ENCODE data around the gene CACNG4. TPM values are rescaled to one million over a fixed set of nuclear protein-coding genes. Genes with fewer than 3 reads are reported as not detected.

Gene CACNG4
- total and polyA plus RNA-seq, 9 donors = 2.3 to 17.1 (median 10.3) TPM

- peaks cover 3% of the 10 kb centered on the region for H3K36me3 ChIP-seq (ENCODE audit: control insufficient read depth, insufficient read depth, low read length)
- peaks cover 4% of the 10 kb centered on the region for H3K4me1 ChIP-seq (ENCODE audit: control insufficient read depth, insufficient read depth, low read length)
- H3K27ac ChIP-seq (ENCODE audit: low read length) = no peak overlapping the region
- no peaks in the 10 kb centered on the region for H3K9me3 ChIP-seq (replicated peaks; ENCODE audit: control insufficient read depth, low read depth, low read length)
- H3K27me3 ChIP-seq (ENCODE audit: control insufficient read depth, insufficient read depth, low read length) = no peaks in the 10 kb centered on the region
- H3K4me3 ChIP-seq (ENCODE audit: low read length) = no peak overlapping the region
- 69% methylated on average over 7 of the region's 13 CpGs for WGBS (ENCODE audit: insufficient coverage)
- DNase-seq = no peak
Observed at GRCh38 chr17:67067571-67068482, 103.3 kb downstream of the CACNG4 start.

GRCh38 chr17:67068999-67069398 is 104.5 kb downstream of the CACNG4 start:
- no peak overlapping the region for H3K27ac ChIP-seq (ENCODE audit: low read length)
- H3K4me1 ChIP-seq (ENCODE audit: control insufficient read depth, insufficient read depth, low read length) = no peaks in the 10 kb centered on the region
- DNase-seq = no peak
- no peak overlapping the region for H3K4me3 ChIP-seq (ENCODE audit: low read length)
- no peaks in the 10 kb centered on the region for H3K27me3 ChIP-seq (ENCODE audit: control insufficient read depth, insufficient read depth, low read length)
- 14% methylated on average over 1 of the region's 3 CpGs for WGBS (ENCODE audit: insufficient coverage)
- peaks cover 3% of the 10 kb centered on the region for H3K36me3 ChIP-seq (ENCODE audit: control insufficient read depth, insufficient read depth, low read length)
- H3K9me3 ChIP-seq (replicated peaks; ENCODE audit: control insufficient read depth, low read depth, low read length) = no peaks in the 10 kb centered on the region

GRCh38 chr17:67069603-67070136 is 105.2 kb downstream of the CACNG4 start:
- Histone ChIP-seq H3K27ac (ENCODE audit: low read length) (no peak overlapping the region), H3K27me3 (ENCODE audit: control insufficient read depth, insufficient read depth, low read length) (no peaks in the 10 kb centered on the region), H3K36me3 (ENCODE audit: control insufficient read depth, insufficient read depth, low read length) (peaks cover 3% of the 10 kb centered on the region), H3K4me1 (ENCODE audit: control insufficient read depth, insufficient read depth, low read length) (no peaks in the 10 kb centered on the region), H3K9me3 (replicated peaks; ENCODE audit: control insufficient read depth, low read depth, low read length) (no peaks in the 10 kb centered on the region), H3K4me3 (ENCODE audit: low read length) (no peak overlapping the region)
- no CpG with 5 or more reads among the region's 5 CpGs for WGBS (ENCODE audit: insufficient coverage)
- no peak for DNase-seq

GRCh38 chr17:67071595-67071994 is 107.1 kb downstream of the CACNG4 start:
- Histone ChIP-seq H3K36me3 (ENCODE audit: control insufficient read depth, insufficient read depth, low read length) (peaks cover 3% of the 10 kb centered on the region), H3K4me1 (ENCODE audit: control insufficient read depth, insufficient read depth, low read length) (no peaks in the 10 kb centered on the region), H3K27me3 (ENCODE audit: control insufficient read depth, insufficient read depth, low read length) (no peaks in the 10 kb centered on the region), H3K27ac (ENCODE audit: low read length) (no peak overlapping the region), H3K4me3 (ENCODE audit: low read length) (no peak overlapping the region), H3K9me3 (replicated peaks; ENCODE audit: control insufficient read depth, low read depth, low read length) (no peaks in the 10 kb centered on the region)
- DNase-seq = no peak

- Histone ChIP-seq H3K4me1 (ENCODE audit: control insufficient read depth, insufficient read depth, low read length) (no peaks in the 10 kb centered on the region), H3K4me3 (ENCODE audit: low read length) (no peak overlapping the region), H3K27me3 (ENCODE audit: control insufficient read depth, insufficient read depth, low read length) (no peaks in the 10 kb centered on the region), H3K27ac (ENCODE audit: low read length) (no peak overlapping the region), H3K36me3 (ENCODE audit: control insufficient read depth, insufficient read depth, low read length) (peaks cover 3% of the 10 kb centered on the region), H3K9me3 (replicated peaks; ENCODE audit: control insufficient read depth, low read depth, low read length) (no peaks in the 10 kb centered on the region)
- no peak for DNase-seq
- 88% methylated on average over 1 of the region's 3 CpGs for WGBS (ENCODE audit: insufficient coverage)
Observed at GRCh38 chr17:67072885-67073284, 108.4 kb downstream of the CACNG4 start.

- H3K9me3 ChIP-seq (replicated peaks; ENCODE audit: control insufficient read depth, low read depth, low read length) = no peaks in the 10 kb centered on the region
- no peak overlapping the region for H3K27ac ChIP-seq (ENCODE audit: low read length)
- no CpG with 5 or more reads among the region's 3 CpGs for WGBS (ENCODE audit: insufficient coverage)
- peaks cover 8% of the 10 kb centered on the region for H3K36me3 ChIP-seq (ENCODE audit: control insufficient read depth, insufficient read depth, low read length)
- no peak for DNase-seq
- no peaks in the 10 kb centered on the region for H3K27me3 ChIP-seq (ENCODE audit: control insufficient read depth, insufficient read depth, low read length)
- H3K4me1 ChIP-seq (ENCODE audit: control insufficient read depth, insufficient read depth, low read length) = no peaks in the 10 kb centered on the region
- no peak overlapping the region for H3K4me3 ChIP-seq (ENCODE audit: low read length)
Observed at GRCh38 chr17:67074781-67075180, 110.3 kb downstream of the CACNG4 start.

- no CpG with 5 or more reads among the region's 7 CpGs for WGBS (ENCODE audit: insufficient coverage)
- no peak for DNase-seq
- Histone ChIP-seq H3K27ac (ENCODE audit: low read length) (no peak overlapping the region), H3K27me3 (ENCODE audit: control insufficient read depth, insufficient read depth, low read length) (no peaks in the 10 kb centered on the region), H3K4me3 (ENCODE audit: low read length) (no peak overlapping the region), H3K36me3 (ENCODE audit: control insufficient read depth, insufficient read depth, low read length) (peaks cover 8% of the 10 kb centered on the region), H3K9me3 (replicated peaks; ENCODE audit: control insufficient read depth, low read depth, low read length) (no peaks in the 10 kb centered on the region), H3K4me1 (ENCODE audit: control insufficient read depth, insufficient read depth, low read length) (no peaks in the 10 kb centered on the region)
Observed at GRCh38 chr17:67076290-67076689, 111.8 kb downstream of the CACNG4 start.

- 79% methylated on average over 6 of the region's 11 CpGs for WGBS (ENCODE audit: insufficient coverage)
- Histone ChIP-seq H3K27me3 (ENCODE audit: control insufficient read depth, insufficient read depth, low read length) (no peaks in the 10 kb centered on the region), H3K4me3 (ENCODE audit: low read length) (no peak overlapping the region), H3K27ac (ENCODE audit: low read length) (no peak overlapping the region), H3K36me3 (ENCODE audit: control insufficient read depth, insufficient read depth, low read length) (peaks cover 8% of the 10 kb centered on the region), H3K4me1 (ENCODE audit: control insufficient read depth, insufficient read depth, low read length) (no peaks in the 10 kb centered on the region), H3K9me3 (replicated peaks; ENCODE audit: control insufficient read depth, low read depth, low read length) (no peaks in the 10 kb centered on the region)
- no peak for DNase-seq
Observed at GRCh38 chr17:67078292-67078691, 113.8 kb downstream of the CACNG4 start.

- Histone ChIP-seq H3K4me1 (ENCODE audit: control insufficient read depth, insufficient read depth, low read length) (no peaks in the 10 kb centered on the region), H3K27me3 (ENCODE audit: control insufficient read depth, insufficient read depth, low read length) (no peaks in the 10 kb centered on the region), H3K27ac (ENCODE audit: low read length) (no peak overlapping the region), H3K36me3 (ENCODE audit: control insufficient read depth, insufficient read depth, low read length) (peaks cover 8% of the 10 kb centered on the region), H3K9me3 (replicated peaks; ENCODE audit: control insufficient read depth, low read depth, low read length) (no peaks in the 10 kb centered on the region), H3K4me3 (ENCODE audit: low read length) (no peak overlapping the region)
- 80% methylated on average over 1 of the region's 2 CpGs for WGBS (ENCODE audit: insufficient coverage)
- no peak for DNase-seq
Observed at GRCh38 chr17:67079491-67079890, 115.0 kb downstream of the CACNG4 start.

GRCh38 chr17:67080804-67081203 is 116.3 kb downstream of the CACNG4 start:
- Histone ChIP-seq H3K27ac (ENCODE audit: low read length) (no peak overlapping the region), H3K4me3 (ENCODE audit: low read length) (no peak overlapping the region), H3K36me3 (ENCODE audit: control insufficient read depth, insufficient read depth, low read length) (peaks cover 8% of the 10 kb centered on the region), H3K9me3 (replicated peaks; ENCODE audit: control insufficient read depth, low read depth, low read length) (no peaks in the 10 kb centered on the region), H3K27me3 (ENCODE audit: control insufficient read depth, insufficient read depth, low read length) (no peaks in the 10 kb centered on the region), H3K4me1 (ENCODE audit: control insufficient read depth, insufficient read depth, low read length) (no peaks in the 10 kb centered on the region)
- no peak for DNase-seq
- WGBS (ENCODE audit: insufficient coverage) = no CpG with 5 or more reads among the region's 2 CpGs
